Osteocyte (in vitro differentiated cells): ENCODE data around the gene AHNAK. TPM values are rescaled to one million over a fixed set of nuclear protein-coding genes. Genes with fewer than 3 reads are reported as not detected.
"Not testable (repeated sequence)": the region's sequence is repeated elsewhere in the genome, so short reads cannot be mapped to it uniquely, and the experiment has no call there.

Experiments
- DNase-seq: peaks from one replicate; pipeline ENCODE4 v3.0.0; 2021; ENCODE audit warnings: mixed read lengths; ENCODE audit not compliant: unreplicated experiment; ENCODE audit errors: extremely low spot score
- H3K27ac Mint-ChIP-seq: one replicate; pipeline ENCODE4 v1.8.0; 2021; ENCODE audit warnings: mild to moderate bottlenecking, mixed read lengths; ENCODE audit not compliant: unreplicated experiment
- H3K27me3 Mint-ChIP-seq: one replicate; pipeline ENCODE4 v1.8.0; 2021; ENCODE audit warnings: mixed read lengths; ENCODE audit not compliant: unreplicated experiment
- H3K36me3 Mint-ChIP-seq: one replicate; pipeline ENCODE4 v1.8.0; 2021; ENCODE audit warnings: mixed read lengths; ENCODE audit not compliant: unreplicated experiment
- H3K4me1 Mint-ChIP-seq: one replicate; pipeline ENCODE4 v1.8.0; 2021; ENCODE audit warnings: mixed read lengths; ENCODE audit not compliant: unreplicated experiment
- H3K4me3 Mint-ChIP-seq: one replicate; pipeline ENCODE4 v1.8.0; 2021; ENCODE audit warnings: mild to moderate bottlenecking, moderate library complexity, mixed read lengths; ENCODE audit not compliant: unreplicated experiment
- H3K9me3 Mint-ChIP-seq: one replicate; pipeline ENCODE4 v1.8.0; 2021; ENCODE audit warnings: mixed read lengths; ENCODE audit not compliant: unreplicated experiment
- total RNA-seq: library from RNA; stranded (reverse); gene quantifications from 2 replicates; pipeline ENCODE4 v1.2.1, GENCODE V29; 2021
- TF ChIP-seq, protein P1 (sequence below): fragments of 200-600 bp; sonication (generic); IDR thresholded peaks from 2 replicates; pipeline ENCODE4 v1.5.0; 2021; ENCODE audit warnings: antibody characterized with exemption, mild to moderate bottlenecking, moderate library complexity

Gene AHNAK
- total RNA-seq, 1 donor from 2014 or later: 462 TPM

DNA sequence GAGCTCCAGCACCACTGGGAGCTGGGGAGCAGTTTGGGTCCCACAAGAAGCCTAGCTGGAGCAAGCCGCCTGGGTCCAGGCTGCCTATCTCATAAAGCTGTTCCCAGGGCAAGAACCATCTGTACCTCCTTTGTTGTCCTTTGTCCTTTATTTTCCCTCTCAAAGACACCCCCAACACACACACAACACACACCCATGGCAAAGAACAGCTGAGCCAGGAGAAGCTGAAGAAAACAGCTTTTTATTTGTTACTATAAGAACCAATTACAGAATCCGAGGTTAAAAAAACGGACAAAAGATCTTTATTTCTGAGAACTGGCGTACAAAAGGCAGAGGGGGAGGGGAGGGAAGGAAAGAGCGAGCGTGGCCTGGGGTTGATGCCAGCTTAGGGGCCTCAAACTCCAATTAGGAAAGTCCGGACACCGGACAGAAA lies 46.4 kb upstream of the AHNAK start:
- no peaks in the 10 kb centered on the region for H3K9me3 Mint-ChIP-seq
- peaks cover 33% of the 10 kb centered on the region for H3K4me1 Mint-ChIP-seq
- DNase-seq: no peak
- no peak overlapping the region for H3K4me3 Mint-ChIP-seq
- H3K27ac Mint-ChIP-seq: peak overlapping the region; percentile 96
- no peaks in the 10 kb centered on the region for H3K27me3 Mint-ChIP-seq
- peaks cover 31% of the 10 kb centered on the region for H3K36me3 Mint-ChIP-seq
- TF ChIP-seq, protein P1, sequence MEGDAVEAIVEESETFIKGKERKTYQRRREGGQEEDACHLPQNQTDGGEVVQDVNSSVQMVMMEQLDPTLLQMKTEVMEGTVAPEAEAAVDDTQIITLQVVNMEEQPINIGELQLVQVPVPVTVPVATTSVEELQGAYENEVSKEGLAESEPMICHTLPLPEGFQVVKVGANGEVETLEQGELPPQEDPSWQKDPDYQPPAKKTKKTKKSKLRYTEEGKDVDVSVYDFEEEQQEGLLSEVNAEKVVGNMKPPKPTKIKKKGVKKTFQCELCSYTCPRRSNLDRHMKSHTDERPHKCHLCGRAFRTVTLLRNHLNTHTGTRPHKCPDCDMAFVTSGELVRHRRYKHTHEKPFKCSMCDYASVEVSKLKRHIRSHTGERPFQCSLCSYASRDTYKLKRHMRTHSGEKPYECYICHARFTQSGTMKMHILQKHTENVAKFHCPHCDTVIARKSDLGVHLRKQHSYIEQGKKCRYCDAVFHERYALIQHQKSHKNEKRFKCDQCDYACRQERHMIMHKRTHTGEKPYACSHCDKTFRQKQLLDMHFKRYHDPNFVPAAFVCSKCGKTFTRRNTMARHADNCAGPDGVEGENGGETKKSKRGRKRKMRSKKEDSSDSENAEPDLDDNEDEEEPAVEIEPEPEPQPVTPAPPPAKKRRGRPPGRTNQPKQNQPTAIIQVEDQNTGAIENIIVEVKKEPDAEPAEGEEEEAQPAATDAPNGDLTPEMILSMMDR: no peak

GRCh38 chr11:62592146-62592815 lies 45.7 kb upstream of the AHNAK start:
- DNase-seq: no peak
- H3K9me3 Mint-ChIP-seq: no peaks in the 10 kb centered on the region
- TF ChIP-seq, protein P1: no peak
- H3K36me3 Mint-ChIP-seq: peaks cover 24% of the 10 kb centered on the region
- H3K27me3 Mint-ChIP-seq: no peaks in the 10 kb centered on the region
- H3K4me1 Mint-ChIP-seq: peaks cover 33% of the 10 kb centered on the region
- peak overlapping the region; percentile 90 for H3K4me3 Mint-ChIP-seq
- peak overlapping the region; percentile 96 for H3K27ac Mint-ChIP-seq

GRCh38 chr11:62591448-62592145 lies 45.0 kb upstream of the AHNAK start, which contains the start of gene TUT1:
TSS of gene TUT1 (minus strand) at chr11:62591523. CDS start at chr11:62591485, 38 bp downstream.
- peak; percentile 98 for DNase-seq
- TF ChIP-seq, protein P1: peak; percentile 4
- Mint-ChIP-seq H3K9me3 (no peaks in the 10 kb centered on the region), H3K4me3 (peak within 1 kb of the TSS; percentile 90), H3K27me3 (no peaks in the 10 kb centered on the region), H3K27ac (peak within 1 kb of the TSS; percentile 96), H3K36me3 (peaks cover 20% of the 10 kb centered on the region), H3K4me1 (peaks cover 33% of the 10 kb centered on the region)

DNA sequence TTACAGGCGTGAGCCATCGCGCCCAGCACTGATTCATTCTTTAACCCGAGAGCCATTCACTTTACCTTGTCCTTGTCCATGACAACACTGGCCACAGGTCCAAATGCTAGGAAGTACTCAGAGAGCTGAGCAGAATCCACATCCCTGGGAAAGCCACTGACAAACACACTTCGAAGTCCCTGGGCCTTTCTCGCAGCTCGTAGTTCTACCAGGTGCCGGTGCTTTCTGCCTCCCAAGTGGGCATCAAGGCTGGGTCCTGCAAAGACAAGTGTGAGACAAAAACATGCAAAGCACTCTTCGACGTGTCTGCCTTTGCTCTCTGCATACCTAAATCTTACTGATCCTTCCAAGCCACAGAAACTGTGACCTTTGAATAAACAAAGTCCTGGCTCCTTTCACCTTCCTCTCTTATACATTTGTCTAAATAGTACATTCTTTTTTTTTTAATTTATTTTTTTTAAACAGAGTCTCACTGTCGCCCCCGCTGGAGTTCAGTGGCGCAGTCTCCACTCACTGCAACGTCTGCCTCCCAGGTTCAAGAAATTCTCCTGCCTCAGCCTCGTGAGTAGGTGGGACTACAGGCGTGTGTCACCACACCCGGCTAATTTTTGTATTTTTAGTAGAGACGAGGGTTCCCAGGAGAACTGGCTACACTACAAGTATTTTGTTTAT lies 42.5 kb upstream of the AHNAK start:
- TF ChIP-seq, protein P1: peak; percentile 45
- Mint-ChIP-seq H3K36me3 (peaks cover 5% of the 10 kb centered on the region), H3K9me3 (no peaks in the 10 kb centered on the region), H3K4me3 (peak overlapping the region; percentile 90), H3K27ac (no peak overlapping the region), H3K4me1 (peaks cover 33% of the 10 kb centered on the region), H3K27me3 (no peaks in the 10 kb centered on the region)
- DNase-seq: no peak

GRCh38 chr11:62585356-62585755 lies 38.8 kb upstream of the AHNAK start:
- not testable (repeated sequence) for H3K27me3 Mint-ChIP-seq, H3K27ac Mint-ChIP-seq, H3K36me3 Mint-ChIP-seq, H3K4me3 Mint-ChIP-seq, H3K9me3 Mint-ChIP-seq, DNase-seq, H3K4me1 Mint-ChIP-seq

DNA sequence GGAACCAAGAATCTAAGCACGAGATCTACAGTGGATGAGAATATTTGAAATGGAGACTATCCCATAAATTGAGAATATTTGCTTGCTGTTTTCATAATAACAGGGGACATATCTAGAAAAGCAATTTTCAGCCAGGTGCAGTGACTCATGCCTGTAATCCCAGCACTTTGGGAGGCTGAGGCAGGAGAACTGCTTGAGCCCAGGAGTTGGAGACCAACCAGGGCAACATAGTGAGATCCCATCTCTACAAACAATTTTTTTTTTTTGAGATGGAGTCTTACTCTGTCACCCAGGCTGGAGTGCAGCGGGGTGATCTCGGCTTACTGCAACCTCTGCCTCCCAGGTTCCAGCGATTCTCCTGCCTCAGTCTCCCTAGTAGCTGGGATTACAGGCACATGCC lies 35.1 kb upstream of the AHNAK start:
- not testable (repeated sequence) for DNase-seq, H3K9me3 Mint-ChIP-seq, H3K4me3 Mint-ChIP-seq, H3K4me1 Mint-ChIP-seq, H3K27me3 Mint-ChIP-seq, H3K27ac Mint-ChIP-seq
- peaks cover 11% of the 10 kb centered on the region for H3K36me3 Mint-ChIP-seq
